NCI-H460 (cell line): ENCODE results near the gene STXBP5. TPM values are rescaled to one million over a fixed set of nuclear protein-coding genes. Genes with fewer than 3 reads are reported as not detected.

Experiments used
- DNase-seq: peaks from one replicate; pipeline ENCODE4 v3.0.0-alpha.2; 2016; ENCODE audit warnings: low read depth; ENCODE audit errors: extremely low read depth
- total RNA-seq: library from RNA; depleted of rRNA; stranded (reverse); fragments of >200 nt; shearing (Covaris generic); gene quantifications from 2 replicates; pipeline ENCODE4 v1.2.3, GENCODE V29; 2014

STXBP5 gene
- total RNA-seq, 1 experiment from 2014 or later = 22.5 TPM

GRCh38 chr6:147207837-147208754 lies 3.9 kb downstream of the STXBP5 start:
- DNase-seq = no peak

DNA sequence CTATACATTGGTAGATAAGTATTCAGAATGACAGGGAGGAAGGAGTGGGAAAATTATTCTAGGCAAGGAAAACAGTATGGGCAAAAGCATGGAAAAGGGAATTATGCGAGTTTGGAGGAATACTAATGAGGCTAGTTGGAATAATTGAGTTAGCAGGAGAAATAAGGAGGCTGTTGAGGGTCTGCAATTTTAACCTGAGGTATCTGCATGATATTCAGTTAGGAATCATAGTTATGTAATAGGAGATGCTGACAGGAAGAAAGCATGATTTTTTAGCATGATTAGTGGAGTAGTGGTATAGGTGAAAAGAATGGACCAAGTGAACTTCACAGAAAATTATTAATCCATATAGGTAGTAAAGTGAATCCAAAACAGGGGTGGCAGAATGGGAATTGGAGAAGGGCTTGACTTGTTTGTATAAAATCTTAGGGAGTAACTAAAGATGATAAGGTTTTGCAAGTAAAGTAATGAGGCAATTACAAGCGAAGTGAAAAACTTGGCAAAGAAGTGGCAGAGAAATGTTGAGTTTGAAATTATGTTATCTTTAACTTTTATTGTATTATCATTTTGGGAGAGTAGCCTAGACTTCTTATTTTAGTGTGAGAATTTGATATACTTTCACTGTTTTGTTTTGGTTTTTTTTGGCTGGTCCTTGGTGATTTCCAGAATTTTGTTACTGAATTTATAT lies 5.7 kb downstream of the STXBP5 start:
- no peak for DNase-seq

DNA sequence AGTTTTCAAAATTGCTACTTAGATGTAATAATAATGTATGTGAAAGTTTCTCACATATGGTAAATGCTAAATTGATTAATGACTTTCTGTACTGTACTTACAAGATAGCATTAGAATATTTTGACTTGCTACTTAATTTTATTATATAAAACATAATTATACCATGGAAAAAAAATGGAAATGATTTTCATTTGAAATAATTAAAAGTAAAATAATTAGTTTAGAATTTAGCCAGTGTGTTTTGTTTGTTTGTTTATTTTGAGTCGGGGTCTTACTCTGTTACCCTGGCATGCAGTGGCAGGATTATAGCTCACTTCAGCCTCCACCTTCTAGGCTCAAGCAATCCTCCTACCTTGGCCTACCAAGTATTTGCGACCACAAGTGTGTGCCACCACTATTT lies 7.1 kb downstream of the STXBP5 start:
- no peak for DNase-seq

- DNase-seq = no peak
These were observed 7.6 kb downstream of the STXBP5 start for GRCh38 chr6:147211831-147212230.

- DNase-seq = no peak
These were observed 8.4 kb downstream of the STXBP5 start for GRCh38 chr6:147212622-147213021.

DNA sequence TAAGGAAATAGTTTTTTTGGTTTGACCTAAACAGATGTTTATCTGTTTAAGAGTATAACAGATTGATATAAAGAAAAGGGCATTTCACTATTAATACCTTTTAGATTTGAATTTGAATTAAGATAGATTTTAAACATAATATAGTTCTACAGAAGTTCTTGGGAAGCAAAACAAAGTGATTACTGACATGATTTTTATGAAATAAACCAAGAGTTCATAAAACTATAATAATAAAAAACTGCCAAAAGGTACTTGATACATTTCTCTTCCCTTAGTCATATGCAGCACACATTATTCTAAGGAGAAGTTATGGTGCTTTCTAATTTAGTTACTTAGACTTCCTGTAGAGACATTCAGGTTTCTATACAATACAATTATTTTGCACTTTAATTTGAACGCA lies 9.6 kb downstream of the STXBP5 start:
- DNase-seq = no peak

DNA sequence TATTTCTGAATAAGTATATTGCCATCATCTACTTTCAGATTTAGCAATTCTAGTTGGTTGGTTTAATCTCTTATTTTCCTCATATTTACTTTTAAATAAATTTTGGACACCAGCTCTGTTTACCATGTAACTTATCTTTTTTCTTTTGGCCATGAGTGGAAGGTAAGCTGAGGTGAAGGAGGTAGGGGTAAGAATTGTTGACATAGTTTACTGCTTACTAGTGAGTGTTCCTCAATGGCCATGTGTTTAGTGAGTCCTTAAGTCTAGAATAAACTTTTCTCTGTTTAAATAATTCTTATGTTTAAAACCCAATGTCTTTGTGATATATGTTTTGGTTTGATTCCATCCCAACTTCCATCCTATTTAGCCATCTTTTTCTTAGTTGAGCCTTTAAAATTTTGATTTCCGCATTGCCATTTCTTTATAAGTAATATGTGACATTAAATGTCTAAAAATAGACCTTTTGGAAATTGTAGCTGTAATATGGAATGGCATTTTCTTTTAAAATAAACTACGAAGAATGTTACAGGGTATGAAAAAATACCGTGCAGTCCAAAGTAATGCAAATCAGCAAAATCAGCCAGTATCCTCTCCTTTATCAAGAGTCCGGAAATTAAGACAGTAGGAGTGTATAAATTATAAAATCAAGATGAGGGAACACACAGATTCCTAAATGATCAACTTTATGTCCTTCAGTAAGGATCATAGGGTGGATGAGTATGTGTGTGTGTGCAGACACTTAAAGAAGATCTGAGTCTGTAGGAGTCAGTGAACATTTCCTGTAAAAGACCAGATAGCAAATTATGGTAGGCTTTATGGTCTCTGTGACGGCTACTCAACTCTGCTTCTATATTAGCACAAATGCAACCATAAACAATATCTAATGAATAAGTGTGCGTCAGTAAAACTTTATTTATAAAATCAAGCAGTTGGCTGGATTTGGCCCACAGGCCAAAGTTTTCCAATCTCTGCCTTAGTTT lies 10.3 kb downstream of the STXBP5 start:
- no peak for DNase-seq

DNA sequence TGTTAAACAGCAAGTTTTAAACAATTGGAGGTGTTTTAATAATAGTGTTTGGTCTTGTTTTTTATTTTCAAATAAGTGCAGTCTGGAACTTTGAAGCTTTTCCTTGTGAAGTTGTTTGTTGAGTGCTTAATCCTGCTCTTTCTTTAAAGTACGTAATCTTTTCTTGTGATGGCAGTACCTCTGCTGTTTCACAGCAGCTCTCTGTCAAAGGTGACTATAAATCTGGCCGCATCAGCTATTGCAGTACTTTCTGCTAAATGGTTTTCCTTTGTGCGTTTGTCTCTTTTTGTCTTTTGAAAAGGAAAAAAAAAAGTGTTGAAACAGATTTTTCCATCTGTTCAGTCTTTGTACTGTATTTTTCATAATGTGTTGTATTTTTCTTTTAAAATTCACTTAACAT lies 12.7 kb downstream of the STXBP5 start:
- no peak for DNase-seq

DNA sequence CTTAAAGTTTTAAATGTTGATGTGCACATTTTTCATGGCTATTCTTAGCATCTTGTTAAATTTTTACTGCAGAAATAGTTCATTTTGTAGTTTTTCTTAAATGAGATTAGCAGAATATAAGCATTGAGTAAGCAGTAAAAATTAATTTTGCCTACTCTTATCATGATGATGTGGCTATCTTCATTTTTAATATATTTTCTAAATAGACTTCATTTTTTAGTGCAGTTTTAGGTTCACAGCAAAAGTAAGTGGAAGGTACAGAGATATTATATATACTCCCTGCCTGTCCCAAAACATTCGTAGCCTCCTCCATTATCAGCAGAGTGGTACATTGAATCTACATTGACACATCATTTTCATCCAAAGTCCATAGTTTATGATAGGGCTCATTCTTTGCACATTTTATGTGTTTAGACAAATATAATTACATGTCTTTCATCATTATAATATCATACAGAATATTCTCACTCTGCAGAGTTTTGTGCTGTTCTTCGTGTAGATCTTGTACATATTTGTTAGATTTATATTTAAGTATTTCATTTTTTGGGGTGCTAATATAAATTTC lies 13.7 kb downstream of the STXBP5 start:
- DNase-seq = no peak

DNA sequence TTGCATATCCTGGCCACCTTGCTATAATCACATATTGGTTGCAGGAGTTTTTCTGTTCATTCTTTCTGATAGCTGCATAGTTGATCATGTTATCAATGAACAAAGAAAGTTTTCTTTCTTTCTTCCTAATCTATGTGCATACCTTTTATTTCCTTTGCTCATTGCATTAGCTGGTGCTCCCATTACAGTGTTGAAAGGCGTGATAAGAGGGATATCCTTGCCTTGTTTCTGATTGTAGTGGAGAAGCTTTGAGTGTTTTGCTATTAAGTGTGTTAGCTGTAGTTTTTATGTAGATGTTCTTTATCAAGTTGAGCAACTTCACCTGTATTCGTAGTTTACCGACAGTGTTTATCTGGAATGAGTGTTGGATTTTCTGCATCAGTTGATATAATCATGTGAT lies 14.6 kb downstream of the STXBP5 start:
- DNase-seq = no peak

- no peak for DNase-seq
These were observed 15.2 kb downstream of the STXBP5 start for GRCh38 chr6:147219463-147219862.

- no peak for DNase-seq
These were observed 16.1 kb downstream of the STXBP5 start for GRCh38 chr6:147220345-147220744.

GRCh38 chr6:147221739-147222138 lies 17.5 kb downstream of the STXBP5 start:
- DNase-seq = no peak

DNA sequence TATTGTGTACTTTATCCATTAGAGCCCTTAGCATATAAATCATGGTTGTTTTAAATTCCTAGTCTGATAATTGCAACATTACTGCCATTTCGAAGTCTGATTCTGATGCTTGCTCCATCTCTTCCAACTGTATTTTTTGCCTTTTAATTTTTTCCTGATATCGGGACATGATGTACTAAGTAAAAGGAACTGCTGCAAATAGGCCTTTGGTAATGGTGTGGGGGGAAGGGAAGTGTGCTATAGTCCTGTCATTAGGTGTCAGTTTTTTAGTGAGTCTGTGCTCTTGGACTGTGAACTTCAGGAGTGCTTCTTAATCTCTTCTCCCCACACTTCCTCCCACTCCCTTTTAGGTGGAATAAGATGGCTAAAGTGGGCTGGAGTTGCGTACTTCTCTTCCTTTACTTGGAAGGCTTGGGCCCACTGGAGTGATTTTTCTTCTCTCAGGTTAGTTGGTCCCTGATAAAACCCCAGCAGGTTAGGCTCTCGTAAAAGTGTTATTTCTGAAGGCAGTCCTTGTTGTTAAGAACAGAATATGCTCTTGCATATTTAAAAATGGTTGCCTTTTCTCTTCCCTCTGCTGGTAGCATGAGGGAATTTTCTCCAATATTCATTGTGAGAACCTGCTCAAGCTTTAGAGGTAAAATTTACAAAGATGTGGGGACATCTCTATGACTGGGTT lies 18.1 kb downstream of the STXBP5 start:
- no peak for DNase-seq

- no peak for DNase-seq
These were observed 19.5 kb downstream of the STXBP5 start for GRCh38 chr6:147223736-147224135.

DNA sequence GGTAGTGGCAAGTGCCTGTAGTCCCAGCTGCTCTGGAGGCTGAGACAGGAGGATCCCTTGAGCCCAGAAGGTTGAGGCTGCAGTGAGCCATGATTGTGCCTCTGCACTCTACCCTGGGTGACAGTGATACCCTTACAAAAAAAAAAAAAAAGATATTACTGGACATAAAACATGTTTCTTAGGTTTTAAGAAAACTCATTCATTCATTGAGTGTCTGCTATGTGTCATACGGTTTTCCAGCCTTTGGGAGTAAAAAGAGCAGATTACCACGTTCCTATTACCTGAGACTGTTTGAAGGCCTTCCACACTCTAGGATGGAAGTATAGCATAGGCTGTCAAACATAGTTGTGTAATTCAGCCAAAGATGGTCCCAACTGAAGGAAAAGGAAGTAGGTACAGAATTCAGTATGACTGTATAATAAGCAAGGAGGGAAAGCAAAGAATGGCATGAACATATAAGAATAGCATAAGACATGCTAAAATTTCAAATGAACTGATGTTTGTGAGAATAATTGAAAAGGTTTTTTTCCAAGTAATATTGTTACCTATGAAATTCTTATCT lies 22.0 kb downstream of the STXBP5 start:
- no peak for DNase-seq

GRCh38 chr6:147226877-147227276 lies 22.7 kb downstream of the STXBP5 start:
- DNase-seq = no peak

- DNase-seq = no peak
These were observed 23.6 kb downstream of the STXBP5 start for GRCh38 chr6:147227770-147228320.

- DNase-seq = no peak
These were observed 27.4 kb downstream of the STXBP5 start for GRCh38 chr6:147231589-147231988.
